Trophoblast cell (in vitro differentiated cells and primary cell): Measurements from ENCODE around the gene ADARB2.

Experiments used
- DNase-seq, 2 donors: peaks; one replicate each; pipeline ENCODE4 v3.0.0-alpha.2; 2016
- H2AFZ ChIP-seq: 2 replicates; pipeline ENCODE4 v1.6.1; 2013; ENCODE audit warnings: low read length, moderate library complexity, mild to moderate bottlenecking; ENCODE audit not compliant: insufficient read depth, poor library complexity
- H2AK5ac ChIP-seq: 2 replicates; pipeline ENCODE4 v1.6.1; 2013; ENCODE audit warnings: mild to moderate bottlenecking, low read length
- H2BK120ac ChIP-seq: 2 replicates; pipeline ENCODE4 v1.6.1; 2013; ENCODE audit warnings: low read length, mild to moderate bottlenecking, moderate library complexity; ENCODE audit not compliant: insufficient read depth, poor library complexity
- H2BK12ac ChIP-seq: 2 replicates; pipeline ENCODE4 v1.6.1; 2013; ENCODE audit warnings: mild to moderate bottlenecking, low read length, moderate library complexity
- H2BK5ac ChIP-seq: 2 replicates; pipeline ENCODE4 v1.6.1; 2013; ENCODE audit warnings: low read length, low read depth, moderate library complexity, mild to moderate bottlenecking; ENCODE audit not compliant: poor library complexity
- H3K14ac ChIP-seq: 2 replicates; pipeline ENCODE4 v1.6.1; 2013; ENCODE audit warnings: mild to moderate bottlenecking, low read length
- H3K18ac ChIP-seq: 2 replicates; pipeline ENCODE4 v1.6.1; 2013; ENCODE audit warnings: mild to moderate bottlenecking, low read length
- H3K23ac ChIP-seq: 2 replicates; pipeline ENCODE4 v1.6.1; 2013; ENCODE audit warnings: low read length
- H3K27ac ChIP-seq: 2 replicates; pipeline ENCODE4 v1.5.1; 2013; ENCODE audit warnings: low read depth, mild to moderate bottlenecking, inconsistent platforms, low read length, moderate library complexity
- H3K27me3 ChIP-seq: 2 replicates; pipeline ENCODE4 v1.6.1; 2013; ENCODE audit warnings: inconsistent platforms, mild to moderate bottlenecking, low read length, moderate library complexity; ENCODE audit not compliant: insufficient read depth
- H3K36me3 ChIP-seq, 2 experiments: 1 replicate in 1 of 2; 2 replicates in 1 of 2; pipeline ENCODE4 v1.6.1; 2013; ENCODE audit warnings: low read length in 2 of 2, mild to moderate bottlenecking in 2 of 2, moderate library complexity in 1 of 2; ENCODE audit not compliant: insufficient read depth in 2 of 2, control insufficient read depth in 1 of 2
- H3K4ac ChIP-seq: 2 replicates; pipeline ENCODE4 v1.6.1; 2013; ENCODE audit warnings: low read depth, mild to moderate bottlenecking, low read length, moderate library complexity
- H3K4me1 ChIP-seq, 2 experiments: 1 replicate in 1 of 2; 2 replicates in 1 of 2; pipeline ENCODE4 v1.6.1; 2013; ENCODE audit warnings: low read length in 2 of 2, mild to moderate bottlenecking in 2 of 2, moderate library complexity in 1 of 2; ENCODE audit not compliant: insufficient read depth in 2 of 2, control insufficient read depth in 1 of 2
- H3K4me2 ChIP-seq: 2 replicates; pipeline ENCODE4 v1.6.1; 2013; ENCODE audit warnings: inconsistent platforms, mild to moderate bottlenecking, low read length, moderate library complexity
- H3K4me3 ChIP-seq: 2 replicates; pipeline ENCODE4 v1.5.1; 2013; ENCODE audit warnings: mild to moderate bottlenecking, low read depth, low read length, inconsistent platforms
- H3K79me1 ChIP-seq: one replicate; pipeline ENCODE4 v1.6.1; 2013; ENCODE audit warnings: low read length
- H3K79me2 ChIP-seq: 2 replicates; pipeline ENCODE4 v1.6.1; 2013; ENCODE audit warnings: low read length, mild to moderate bottlenecking; ENCODE audit not compliant: control insufficient read depth, insufficient read depth, poor library complexity
- H3K9ac ChIP-seq: 2 replicates; pipeline ENCODE4 v1.6.1; 2013; ENCODE audit warnings: mild to moderate bottlenecking, low read length
- H3K9me3 ChIP-seq: 2 replicates; pipeline ENCODE4 v1.6.1; 2013; ENCODE audit warnings: low read depth, mild to moderate bottlenecking, control low read depth, inconsistent platforms, low read length; ENCODE audit not compliant: insufficient read depth
- H4K12ac ChIP-seq: 2 replicates; pipeline ENCODE4 v1.6.1; 2013; ENCODE audit warnings: low read depth, mild to moderate bottlenecking, low read length, moderate library complexity
- H4K8ac ChIP-seq: 2 replicates; pipeline ENCODE4 v1.6.1; 2013; ENCODE audit warnings: low read depth, mild to moderate bottlenecking, low read length, moderate library complexity
- H4K91ac ChIP-seq: one replicate; pipeline ENCODE4 v1.6.1; 2013; ENCODE audit warnings: low read depth, mild to moderate bottlenecking, low read length, moderate library complexity
- WGBS: extraction: QIAGEN DNeasy Blood & Tissue Kit; methylation state at CpG from one replicate; pipeline ENCODE4 v1.1.7; 2013; ENCODE audit warnings: missing lambda C conversion rate; ENCODE audit not compliant: insufficient read length, insufficient coverage; ENCODE audit errors: extremely low coverage; 5-methylcytosine and 5-hydroxymethylcytosine counted together

Gene ADARB2

DNA sequence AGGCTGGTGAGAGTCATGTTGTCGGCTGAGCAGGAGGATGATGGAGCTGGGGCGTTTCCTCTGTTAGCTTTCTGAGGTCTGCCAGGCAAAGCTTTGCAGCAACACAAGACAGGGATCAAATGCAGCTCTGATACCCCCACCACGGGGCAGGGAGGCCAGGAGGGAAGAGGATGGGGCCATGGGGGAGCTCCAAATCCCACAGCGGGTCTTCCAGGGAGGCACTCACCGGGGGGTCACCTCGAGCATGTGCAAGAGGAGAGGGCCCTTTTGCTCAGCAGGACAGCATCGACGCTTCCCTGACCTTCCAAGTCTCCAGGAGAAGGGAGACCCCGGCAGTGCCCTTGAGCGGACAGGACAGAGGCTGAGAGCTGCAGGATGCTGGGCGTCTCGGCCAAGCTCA, 553.6 kb downstream of the ADARB2 start:
- no peak for DNase-seq
- Histone ChIP-seq H3K4me1 (no peaks in the 10 kb centered on the region), H3K4ac (no peak overlapping the region), H3K14ac (no peak overlapping the region), H3K79me2 (no peaks in the 10 kb centered on the region), H3K4me3 (no peak overlapping the region), H2BK120ac (no peak overlapping the region), H3K9me3 (peaks cover 4% of the 10 kb centered on the region), H3K18ac (no peak overlapping the region), H2AK5ac (no peak overlapping the region), H4K12ac (no peak overlapping the region), H4K91ac (no peak overlapping the region), H3K27ac (no peak overlapping the region), H4K8ac (no peak overlapping the region), H3K4me2 (no peak overlapping the region), H2AFZ (no peak overlapping the region), H3K9ac (no peak overlapping the region), H3K36me3 (no peaks in the 10 kb centered on the region), H2BK5ac (no peak overlapping the region), H2BK12ac (no peak overlapping the region), H3K79me1 (no peaks in the 10 kb centered on the region), H3K27me3 (no peaks in the 10 kb centered on the region), H3K23ac (no peak overlapping the region)
- no CpG with 5 or more reads among the region's 12 CpGs for WGBS

- Histone ChIP-seq H2AFZ (no peak overlapping the region), H3K36me3 (no peaks in the 10 kb centered on the region), H2BK120ac (no peak overlapping the region), H3K79me1 (no peaks in the 10 kb centered on the region), H3K23ac (no peak overlapping the region), H4K8ac (no peak overlapping the region), H3K4me2 (no peak overlapping the region), H3K9ac (no peak overlapping the region), H3K4ac (no peak overlapping the region), H2BK5ac (no peak overlapping the region), H4K12ac (no peak overlapping the region), H3K79me2 (no peaks in the 10 kb centered on the region), H3K27ac (no peak overlapping the region), H3K9me3 (peaks cover 4% of the 10 kb centered on the region), H3K18ac (no peak overlapping the region), H2AK5ac (no peak overlapping the region), H3K4me3 (no peak overlapping the region), H2BK12ac (no peak overlapping the region), H4K91ac (no peak overlapping the region), H3K27me3 (no peaks in the 10 kb centered on the region), H3K14ac (no peak overlapping the region), H3K4me1 (no peaks in the 10 kb centered on the region)
- no CpG with 5 or more reads among the region's 18 CpGs for WGBS
- DNase-seq = no peak
Measured at GRCh38 chr10:1183033-1183396, 554.3 kb downstream of the ADARB2 start.

- Histone ChIP-seq H2BK5ac (no peak overlapping the region), H2BK120ac (no peak overlapping the region), H3K9ac (no peak overlapping the region), H3K18ac (no peak overlapping the region), H3K23ac (no peak overlapping the region), H3K36me3 (no peaks in the 10 kb centered on the region), H2BK12ac (no peak overlapping the region), H3K27ac (no peak overlapping the region), H3K4ac (no peak overlapping the region), H4K91ac (no peak overlapping the region), H3K14ac (no peak overlapping the region), H4K12ac (no peak overlapping the region), H3K4me2 (no peak overlapping the region), H3K27me3 (no peaks in the 10 kb centered on the region), H2AK5ac (no peak overlapping the region), H3K9me3 (peaks cover 2% of the 10 kb centered on the region), H2AFZ (no peak overlapping the region), H3K4me3 (no peak overlapping the region), H4K8ac (no peak overlapping the region), H3K79me2 (no peaks in the 10 kb centered on the region), H3K4me1 (no peaks in the 10 kb centered on the region), H3K79me1 (no peaks in the 10 kb centered on the region)
- WGBS = no CpG with 5 or more reads among the region's 30 CpGs
- DNase-seq = no peak
Measured at GRCh38 chr10:1182280-1183032, 554.9 kb downstream of the ADARB2 start.

GRCh38 chr10:1180836-1181235, 556.5 kb downstream of the ADARB2 start:
- no peaks in the 10 kb centered on the region for H3K79me2 ChIP-seq
- DNase-seq = no peak
- H4K12ac ChIP-seq = no peak overlapping the region
- H3K4ac ChIP-seq = no peak overlapping the region
- H2BK120ac ChIP-seq = no peak overlapping the region
- no peak overlapping the region for H3K14ac ChIP-seq
- no peak overlapping the region for H4K8ac ChIP-seq
- no peak overlapping the region for H2BK12ac ChIP-seq
- H3K79me1 ChIP-seq = no peaks in the 10 kb centered on the region
- H2BK5ac ChIP-seq = no peak overlapping the region
- WGBS = no CpG with 5 or more reads among the region's 11 CpGs
- H3K36me3 ChIP-seq = no peaks in the 10 kb centered on the region
- H2AK5ac ChIP-seq = no peak overlapping the region
- H2AFZ ChIP-seq = no peak overlapping the region
- no peaks in the 10 kb centered on the region for H3K9me3 ChIP-seq
- H3K4me1 ChIP-seq = no peaks in the 10 kb centered on the region
- no peak overlapping the region for H3K27ac ChIP-seq
- no peak overlapping the region for H3K23ac ChIP-seq
- H4K91ac ChIP-seq = no peak overlapping the region
- H3K27me3 ChIP-seq = no peaks in the 10 kb centered on the region
- H3K18ac ChIP-seq = no peak overlapping the region
- H3K4me2 ChIP-seq = no peak overlapping the region
- no peak overlapping the region for H3K9ac ChIP-seq
- no peak overlapping the region for H3K4me3 ChIP-seq
